ENCODE measurements around the gene PDXP.

GRCh38 chr22:37715760-37716159 lies 57.2 kb downstream of the PDXP start:
- TF ChIP-seq CTCF (conservative IDR thresholded peaks at IDR 0.05 in 1 of 2, IDR thresholded peaks at IDR 0.05 in 1 of 2; ENCODE audit: low read depth in 1 of 2, low read length in 2 of 2) (no peak), EZH2 (IDR thresholded peaks at IDR 0.05; ENCODE audit: low read length, missing control alignments) (no peak)
